ENCODE results near the gene ACOX2. TPM values are rescaled to one million over a fixed set of nuclear protein-coding genes. Genes with fewer than 3 reads are reported as not detected.

The ACOX2 gene
- total RNA-seq, 1 donor from 2014 or later = not detected

GRCh38 chr3:58560771-58561311, 23.9 kb upstream of the ACOX2 start:
- no peak overlapping the region for H3K4me3 Mint-ChIP-seq
- intact Hi-C loops (cut with micrococcal nuclease) = no loop called here
- no peaks in the 10 kb centered on the region for H3K4me1 Mint-ChIP-seq
- H3K9me3 Mint-ChIP-seq = no peaks in the 10 kb centered on the region
- peaks cover 6% of the 10 kb centered on the region for H3K27me3 Mint-ChIP-seq
- H3K36me3 Mint-ChIP-seq (ENCODE audit: low read depth) = no peaks in the 10 kb centered on the region
- H3K27ac Mint-ChIP-seq = no peak overlapping the region
- no peak for DNase-seq

GRCh38 chr3:58559586-58559985, 22.6 kb upstream of the ACOX2 start:
- Mint-ChIP-seq H3K4me3 (no peak overlapping the region), H3K36me3 (ENCODE audit: low read depth) (no peaks in the 10 kb centered on the region), H3K27ac (no peak overlapping the region)

GRCh38 chr3:58557491-58557890, 20.5 kb upstream of the ACOX2 start:
- no peak for DNase-seq
- peaks cover 5% of the 10 kb centered on the region for H3K27me3 Mint-ChIP-seq
- H3K4me1 Mint-ChIP-seq = no peaks in the 10 kb centered on the region
- no peaks in the 10 kb centered on the region for H3K36me3 Mint-ChIP-seq (ENCODE audit: low read depth)
- H3K4me3 Mint-ChIP-seq = no peak overlapping the region
- intact Hi-C loops (cut with micrococcal nuclease) = no loop called here
- no peak overlapping the region for H3K27ac Mint-ChIP-seq
- H3K9me3 Mint-ChIP-seq = no peaks in the 10 kb centered on the region

More at GRCh38 chr3:58559586-58559985, 22.6 kb upstream of the ACOX2 start:
- Mint-ChIP-seq H3K9me3 (no peaks in the 10 kb centered on the region), H3K4me1 (no peaks in the 10 kb centered on the region), H3K27me3 (peaks cover 6% of the 10 kb centered on the region)
- DNase-seq = no peak
- intact Hi-C loops (cut with micrococcal nuclease) = no loop called here

- Mint-ChIP-seq H3K27me3 (peaks cover 5% of the 10 kb centered on the region), H3K27ac (no peak overlapping the region), H3K4me3 (no peak overlapping the region), H3K9me3 (no peaks in the 10 kb centered on the region), H3K4me1 (no peaks in the 10 kb centered on the region), H3K36me3 (ENCODE audit: low read depth) (no peaks in the 10 kb centered on the region)
- intact Hi-C loops (cut with micrococcal nuclease) = no loop called here
- no peak for DNase-seq
These were observed 19.8 kb upstream of the ACOX2 start for GRCh38 chr3:58556761-58557221.

GRCh38 chr3:58556001-58556400, 19.0 kb upstream of the ACOX2 start:
- H3K36me3 Mint-ChIP-seq (ENCODE audit: low read depth) = no peaks in the 10 kb centered on the region
- peaks cover 5% of the 10 kb centered on the region for H3K27me3 Mint-ChIP-seq
- intact Hi-C loops (cut with micrococcal nuclease) = no loop called here
- H3K4me1 Mint-ChIP-seq = no peaks in the 10 kb centered on the region
- H3K9me3 Mint-ChIP-seq = no peaks in the 10 kb centered on the region
- H3K4me3 Mint-ChIP-seq = no peak overlapping the region
- H3K27ac Mint-ChIP-seq = no peak overlapping the region
- no peak for DNase-seq

- Mint-ChIP-seq H3K27me3 (peaks cover 5% of the 10 kb centered on the region), H3K36me3 (ENCODE audit: low read depth) (no peaks in the 10 kb centered on the region), H3K9me3 (no peaks in the 10 kb centered on the region), H3K4me1 (no peaks in the 10 kb centered on the region), H3K27ac (no peak overlapping the region), H3K4me3 (no peak overlapping the region)
- DNase-seq = no peak
- intact Hi-C loops (cut with micrococcal nuclease) = no loop called here
These were observed 18.2 kb upstream of the ACOX2 start for GRCh38 chr3:58555203-58555602.

GRCh38 chr3:58553003-58553402, 16.0 kb upstream of the ACOX2 start:
- no peak overlapping the region for H3K4me3 Mint-ChIP-seq
- no peaks in the 10 kb centered on the region for H3K36me3 Mint-ChIP-seq (ENCODE audit: low read depth)
- H3K4me1 Mint-ChIP-seq = no peaks in the 10 kb centered on the region
- no peak for DNase-seq
- intact Hi-C loops (cut with micrococcal nuclease) = no loop called here
- H3K9me3 Mint-ChIP-seq = no peaks in the 10 kb centered on the region
- H3K27me3 Mint-ChIP-seq = peaks cover 5% of the 10 kb centered on the region
- no peak overlapping the region for H3K27ac Mint-ChIP-seq

- DNase-seq = no peak
- Mint-ChIP-seq H3K27ac (no peak overlapping the region), H3K4me1 (no peaks in the 10 kb centered on the region), H3K9me3 (no peaks in the 10 kb centered on the region), H3K36me3 (ENCODE audit: low read depth) (no peaks in the 10 kb centered on the region), H3K27me3 (peaks cover 11% of the 10 kb centered on the region), H3K4me3 (no peak overlapping the region)
- intact Hi-C loops (cut with micrococcal nuclease) = no loop called here
These were observed 14.7 kb upstream of the ACOX2 start for GRCh38 chr3:58551636-58552180.

GRCh38 chr3:58544541-58544940, 7.6 kb upstream of the ACOX2 start:
- Mint-ChIP-seq H3K36me3 (ENCODE audit: low read depth) (no peaks in the 10 kb centered on the region), H3K4me1 (no peaks in the 10 kb centered on the region), H3K4me3 (no peak overlapping the region), H3K27ac (no peak overlapping the region), H3K9me3 (no peaks in the 10 kb centered on the region), H3K27me3 (peaks cover 39% of the 10 kb centered on the region)
- DNase-seq = no peak
- intact Hi-C loops (cut with micrococcal nuclease) = no loop called here

GRCh38 chr3:58540176-58540858, 3.3 kb upstream of the ACOX2 start:
- Mint-ChIP-seq H3K27me3 (peaks cover 26% of the 10 kb centered on the region), H3K9me3 (no peaks in the 10 kb centered on the region), H3K36me3 (ENCODE audit: low read depth) (no peaks in the 10 kb centered on the region), H3K27ac (no peak overlapping the region), H3K4me1 (peaks cover 5% of the 10 kb centered on the region), H3K4me3 (no peak overlapping the region)
- intact Hi-C loops (cut with micrococcal nuclease) = no loop called here
- no peak for DNase-seq

GRCh38 chr3:58539626-58540025, 2.6 kb upstream of the ACOX2 start:
- Mint-ChIP-seq H3K4me1 (peaks cover 5% of the 10 kb centered on the region), H3K9me3 (no peaks in the 10 kb centered on the region), H3K27ac (no peak overlapping the region), H3K27me3 (peaks cover 22% of the 10 kb centered on the region), H3K4me3 (no peak overlapping the region), H3K36me3 (ENCODE audit: low read depth) (no peaks in the 10 kb centered on the region)
- DNase-seq = no peak
- intact Hi-C loops (cut with micrococcal nuclease) = no loop called here

GRCh38 chr3:58537412-58538301, 667 bp upstream of the ACOX2 start:
- H3K4me1 Mint-ChIP-seq = peaks cover 9% of the 10 kb centered on the region
- no peak overlapping the region for H3K4me3 Mint-ChIP-seq
- H3K27me3 Mint-ChIP-seq = peaks cover 16% of the 10 kb centered on the region
- no peaks in the 10 kb centered on the region for H3K36me3 Mint-ChIP-seq (ENCODE audit: low read depth)
- H3K27ac Mint-ChIP-seq = no peak overlapping the region
- no peak for DNase-seq
- H3K9me3 Mint-ChIP-seq = no peaks in the 10 kb centered on the region
- intact Hi-C loops (cut with micrococcal nuclease) = no loop called here

- Mint-ChIP-seq H3K36me3 (ENCODE audit: low read depth) (no peaks in the 10 kb centered on the region), H3K27me3 (peaks cover 11% of the 10 kb centered on the region), H3K4me3 (no peak overlapping the region), H3K4me1 (peaks cover 16% of the 10 kb centered on the region), H3K9me3 (no peaks in the 10 kb centered on the region), H3K27ac (no peak overlapping the region)
- no peak for DNase-seq
- intact Hi-C loops (cut with micrococcal nuclease) = no loop called here
These were observed 1.2 kb downstream of the ACOX2 start for GRCh38 chr3:58535531-58536500.

All from activated CD4-positive, alpha-beta T cell treated with anti-CD3 and anti-CD28 coated beads, Interleukin-2, amount 10 ng/mL, durations not matched to agents 24 days and 14 days (primary cell).